WI38 (cell line): ENCODE measurements around the gene MX1.

ENCODE experiments used
- H3K4me3 ChIP-seq: 2 replicates; pipeline ENCODE4 v1.5.1; 2011; ENCODE audit warnings: low read depth, mild to moderate bottlenecking, control low read depth, low read length
- TF ChIP-seq, protein P1 (sequence below): IDR thresholded peaks from 2 replicates; pipeline ENCODE4 v1.5.1; 2012; ENCODE audit warnings: low read depth, mild to moderate bottlenecking, control low read depth, low read length

MX1 gene

DNA sequence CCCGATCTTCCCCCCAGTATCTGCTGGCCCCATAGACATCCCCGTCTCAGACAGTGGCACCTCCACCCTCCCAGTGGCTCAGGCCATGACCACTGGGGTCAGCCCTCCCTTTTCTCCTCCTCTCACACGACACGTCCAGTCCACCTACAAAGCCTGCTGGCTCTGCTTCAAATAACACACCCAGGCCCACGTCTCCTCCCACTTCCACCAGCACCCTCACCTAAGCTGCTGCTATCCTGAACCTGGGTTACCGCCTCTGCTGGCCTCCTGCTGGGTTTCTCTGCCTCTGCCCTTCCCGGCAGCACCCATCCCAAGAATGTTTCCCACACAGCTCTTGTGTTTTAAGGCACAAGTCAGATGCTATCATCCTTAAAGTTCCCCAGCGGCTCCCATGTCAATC, 38.2 kb upstream of the MX1 start:
- H3K4me3 ChIP-seq, result no peak overlapping the region
- TF ChIP-seq, protein P1, sequence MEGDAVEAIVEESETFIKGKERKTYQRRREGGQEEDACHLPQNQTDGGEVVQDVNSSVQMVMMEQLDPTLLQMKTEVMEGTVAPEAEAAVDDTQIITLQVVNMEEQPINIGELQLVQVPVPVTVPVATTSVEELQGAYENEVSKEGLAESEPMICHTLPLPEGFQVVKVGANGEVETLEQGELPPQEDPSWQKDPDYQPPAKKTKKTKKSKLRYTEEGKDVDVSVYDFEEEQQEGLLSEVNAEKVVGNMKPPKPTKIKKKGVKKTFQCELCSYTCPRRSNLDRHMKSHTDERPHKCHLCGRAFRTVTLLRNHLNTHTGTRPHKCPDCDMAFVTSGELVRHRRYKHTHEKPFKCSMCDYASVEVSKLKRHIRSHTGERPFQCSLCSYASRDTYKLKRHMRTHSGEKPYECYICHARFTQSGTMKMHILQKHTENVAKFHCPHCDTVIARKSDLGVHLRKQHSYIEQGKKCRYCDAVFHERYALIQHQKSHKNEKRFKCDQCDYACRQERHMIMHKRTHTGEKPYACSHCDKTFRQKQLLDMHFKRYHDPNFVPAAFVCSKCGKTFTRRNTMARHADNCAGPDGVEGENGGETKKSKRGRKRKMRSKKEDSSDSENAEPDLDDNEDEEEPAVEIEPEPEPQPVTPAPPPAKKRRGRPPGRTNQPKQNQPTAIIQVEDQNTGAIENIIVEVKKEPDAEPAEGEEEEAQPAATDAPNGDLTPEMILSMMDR, result no peak

DNA sequence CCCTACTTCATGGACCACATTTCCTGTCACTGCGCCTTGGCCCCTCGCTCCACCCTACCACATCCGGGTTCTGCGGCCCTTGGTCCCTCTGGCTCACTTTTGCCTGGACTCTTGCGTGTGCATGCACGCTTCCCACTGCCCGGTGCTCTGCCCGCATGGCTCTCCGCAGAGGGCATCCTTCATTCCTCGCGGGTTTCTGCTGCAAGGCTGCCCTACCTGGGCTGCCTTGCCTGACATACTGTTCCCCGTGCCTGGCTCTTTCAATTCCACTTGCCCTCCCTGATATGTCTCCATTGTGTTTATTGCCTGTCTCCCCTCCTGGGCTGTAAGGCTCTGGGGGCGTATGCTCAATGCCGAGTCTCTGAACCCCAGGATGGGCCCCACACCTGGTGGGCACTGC, 37.8 kb upstream of the MX1 start:
- no peak overlapping the region for H3K4me3 ChIP-seq
- TF ChIP-seq, protein P1, result no peak

DNA sequence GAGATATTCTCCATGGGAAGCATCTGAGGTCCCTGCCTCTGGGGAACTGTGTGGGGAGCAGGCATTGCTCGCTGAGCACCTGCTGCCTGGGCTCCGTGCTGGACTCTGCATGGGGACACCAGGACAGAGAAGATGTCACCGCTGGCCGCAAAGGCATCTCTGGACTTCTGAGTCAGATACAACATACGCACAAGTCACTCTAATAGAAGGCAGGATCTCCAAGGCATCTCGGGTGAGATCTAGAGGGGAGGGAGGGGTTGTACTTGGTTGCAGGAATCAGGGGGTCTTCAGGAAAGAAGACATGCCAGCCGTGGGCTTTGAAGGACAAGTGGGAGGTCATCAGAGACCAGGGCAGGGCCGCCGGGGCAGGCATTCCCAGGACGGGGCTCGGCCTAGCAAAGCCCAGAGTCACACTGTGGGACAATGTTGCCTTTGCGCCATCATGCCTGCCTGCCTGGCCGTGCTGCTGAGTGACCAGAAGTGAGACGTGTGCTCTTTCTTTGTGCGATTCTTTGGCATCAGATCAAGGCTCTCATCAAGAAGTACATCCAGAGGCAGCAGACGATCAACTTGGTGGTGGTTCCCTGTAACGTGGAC, 35.9 kb upstream of the MX1 start:
- TF ChIP-seq, protein P1, result no peak
- no peak overlapping the region for H3K4me3 ChIP-seq

DNA sequence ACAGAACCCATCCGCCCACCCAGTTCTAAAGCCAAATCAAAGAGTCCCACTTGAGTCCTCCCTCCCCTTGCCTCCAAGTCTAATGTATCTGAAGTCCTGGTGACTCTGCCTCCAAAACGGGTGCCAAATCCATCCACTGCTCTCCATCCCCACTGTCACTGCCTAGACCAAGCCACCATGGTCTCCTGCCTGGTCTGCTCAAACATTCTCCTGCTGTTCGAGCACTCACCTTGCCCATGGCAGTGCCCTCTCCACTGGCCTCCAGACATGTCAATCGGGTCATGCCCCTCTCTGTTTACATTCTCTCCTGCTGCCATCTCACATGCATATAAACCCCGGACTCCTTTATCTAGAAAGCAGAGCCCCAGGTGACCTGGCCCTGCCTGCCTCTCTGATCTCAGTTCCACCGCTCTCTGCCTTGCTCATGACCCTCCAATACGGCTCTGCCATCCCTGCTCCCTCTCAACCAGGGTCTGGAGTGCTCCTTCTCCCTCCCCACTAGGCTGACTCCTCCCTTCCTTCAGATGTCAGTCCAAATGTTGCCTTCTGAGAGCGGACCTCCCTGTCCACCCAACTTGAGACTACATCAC, 32.1 kb upstream of the MX1 start:
- TF ChIP-seq, protein P1, result no peak
- H3K4me3 ChIP-seq, result no peak overlapping the region

DNA sequence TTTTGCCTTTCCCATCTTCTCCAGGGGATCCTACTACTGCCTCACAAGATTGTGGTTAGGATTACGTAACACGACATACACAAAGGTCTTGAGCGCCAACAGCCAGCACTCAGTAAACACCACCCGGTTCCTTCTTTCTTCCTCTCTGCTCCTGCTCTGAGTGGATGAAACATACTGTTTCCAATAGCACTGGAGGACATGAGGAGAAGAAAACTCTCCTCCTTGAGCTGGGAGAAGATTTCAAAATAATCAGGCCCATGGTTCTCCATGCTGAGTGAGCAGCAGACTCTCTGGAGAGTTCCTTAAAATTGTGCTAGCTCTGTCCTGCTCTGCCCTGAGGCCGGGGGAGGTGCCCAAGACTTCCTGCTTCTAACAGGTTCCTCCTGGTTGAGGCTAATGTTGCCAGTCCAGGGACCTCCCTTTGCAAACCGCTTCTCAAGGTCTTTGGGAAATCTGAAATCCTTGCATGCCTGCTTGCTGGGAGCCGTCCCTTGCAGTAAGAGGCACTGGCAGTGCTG, 29.4 kb upstream of the MX1 start:
- TF ChIP-seq, protein P1, result no peak
- no peak overlapping the region for H3K4me3 ChIP-seq

DNA sequence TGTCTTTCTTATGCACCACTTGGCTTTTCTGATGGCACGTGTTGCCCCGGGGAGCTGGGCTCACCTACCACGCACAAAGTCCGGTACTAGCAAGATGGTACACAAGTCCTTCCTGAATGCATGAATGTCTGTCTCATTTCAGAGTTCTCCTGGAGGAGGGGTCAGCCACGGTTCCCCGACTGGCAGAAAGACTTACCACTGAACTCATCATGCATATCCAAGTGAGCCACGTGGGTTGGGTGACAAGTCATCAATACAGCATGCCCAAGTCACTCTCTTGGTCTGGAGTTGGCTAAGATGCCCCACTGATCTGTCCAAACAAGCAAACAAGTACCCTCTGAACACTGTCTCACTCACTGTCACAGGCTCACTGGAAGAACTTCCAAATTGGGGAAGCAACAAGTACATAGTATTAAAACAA, 28.6 kb upstream of the MX1 start:
- H3K4me3 ChIP-seq, result no peak overlapping the region
- TF ChIP-seq, protein P1, result no peak

DNA sequence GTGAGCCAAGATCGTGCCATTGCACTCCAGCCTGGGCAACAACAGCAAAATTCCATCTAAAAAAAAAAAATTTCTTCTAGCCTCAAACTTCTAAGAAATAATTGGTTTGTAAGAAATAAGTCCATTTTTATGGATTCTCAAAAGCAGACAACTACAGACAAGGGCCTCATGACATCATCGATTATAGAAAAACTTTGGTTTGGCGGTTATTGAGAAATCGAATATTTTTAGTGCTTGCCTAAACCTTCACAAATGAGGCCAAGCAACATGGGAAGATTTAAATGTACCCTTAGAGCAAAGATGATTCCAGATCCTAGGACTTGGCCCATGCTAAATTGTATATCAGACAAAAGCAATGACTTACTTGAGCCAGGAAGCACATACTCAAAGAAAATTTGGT, 27.8 kb upstream of the MX1 start:
- TF ChIP-seq, protein P1, result no peak

More for the DNA sequence above, 27.8 kb upstream of the MX1 start:
- H3K4me3 ChIP-seq, result no peak overlapping the region
